GM18519 (cell line): ENCODE results near the gene ISL2.

Source experiments
- ATAC-seq: cut with Tn5 transposase; IDR thresholded peaks from one replicate; pipeline ENCODE4 v1.9.1; 2021; ENCODE audit warnings: mild to moderate bottlenecking, moderate library complexity; ENCODE audit not compliant: unreplicated experiment, low FRiP score

ISL2 gene

DNA sequence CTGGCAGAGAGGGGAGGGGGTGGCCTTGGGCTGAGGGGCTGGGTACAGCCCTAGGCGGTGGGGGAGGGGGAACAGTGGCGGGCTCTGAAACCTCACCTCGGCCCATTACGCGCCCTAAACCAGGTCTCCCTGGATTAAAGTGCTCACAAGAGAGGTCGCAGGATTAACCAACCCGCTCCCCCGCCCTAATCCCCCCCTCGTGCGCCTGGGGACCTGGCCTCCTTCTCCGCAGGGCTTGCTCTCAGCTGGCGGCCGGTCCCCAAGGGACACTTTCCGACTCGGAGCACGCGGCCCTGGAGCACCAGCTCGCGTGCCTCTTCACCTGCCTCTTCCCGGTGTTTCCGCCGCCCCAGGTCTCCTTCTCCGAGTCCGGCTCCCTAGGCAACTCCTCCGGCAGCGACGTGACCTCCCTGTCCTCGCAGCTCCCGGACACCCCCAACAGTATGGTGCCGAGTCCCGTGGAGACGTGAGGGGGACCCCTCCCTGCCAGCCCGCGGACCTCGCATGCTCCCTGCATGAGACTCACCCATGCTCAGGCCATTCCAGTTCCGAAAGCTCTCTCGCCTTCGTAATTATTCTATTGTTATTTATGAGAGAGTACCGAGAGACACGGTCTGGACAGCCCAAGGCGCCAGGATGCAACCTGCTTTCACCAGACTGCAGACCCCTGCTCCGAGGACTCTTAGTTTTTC, 4.9 kb downstream of the ISL2 start:
- ATAC-seq, result no peak

DNA sequence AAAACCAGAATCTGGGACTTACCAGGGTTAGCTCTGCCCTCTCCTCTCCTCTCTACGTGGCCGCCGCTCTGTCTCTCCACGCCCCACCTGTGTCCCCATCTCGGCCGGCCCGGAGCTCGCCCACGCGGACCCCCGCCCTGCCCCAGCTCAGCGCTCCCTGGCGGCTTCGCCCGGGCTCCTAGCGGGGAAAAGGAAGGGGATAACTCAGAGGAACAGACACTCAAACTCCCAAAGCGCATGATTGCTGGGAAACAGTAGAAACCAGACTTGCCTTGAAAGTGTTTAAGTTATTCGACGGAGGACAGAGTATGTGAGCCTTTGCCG, 5.4 kb downstream of the ISL2 start:
- no peak for ATAC-seq

DNA sequence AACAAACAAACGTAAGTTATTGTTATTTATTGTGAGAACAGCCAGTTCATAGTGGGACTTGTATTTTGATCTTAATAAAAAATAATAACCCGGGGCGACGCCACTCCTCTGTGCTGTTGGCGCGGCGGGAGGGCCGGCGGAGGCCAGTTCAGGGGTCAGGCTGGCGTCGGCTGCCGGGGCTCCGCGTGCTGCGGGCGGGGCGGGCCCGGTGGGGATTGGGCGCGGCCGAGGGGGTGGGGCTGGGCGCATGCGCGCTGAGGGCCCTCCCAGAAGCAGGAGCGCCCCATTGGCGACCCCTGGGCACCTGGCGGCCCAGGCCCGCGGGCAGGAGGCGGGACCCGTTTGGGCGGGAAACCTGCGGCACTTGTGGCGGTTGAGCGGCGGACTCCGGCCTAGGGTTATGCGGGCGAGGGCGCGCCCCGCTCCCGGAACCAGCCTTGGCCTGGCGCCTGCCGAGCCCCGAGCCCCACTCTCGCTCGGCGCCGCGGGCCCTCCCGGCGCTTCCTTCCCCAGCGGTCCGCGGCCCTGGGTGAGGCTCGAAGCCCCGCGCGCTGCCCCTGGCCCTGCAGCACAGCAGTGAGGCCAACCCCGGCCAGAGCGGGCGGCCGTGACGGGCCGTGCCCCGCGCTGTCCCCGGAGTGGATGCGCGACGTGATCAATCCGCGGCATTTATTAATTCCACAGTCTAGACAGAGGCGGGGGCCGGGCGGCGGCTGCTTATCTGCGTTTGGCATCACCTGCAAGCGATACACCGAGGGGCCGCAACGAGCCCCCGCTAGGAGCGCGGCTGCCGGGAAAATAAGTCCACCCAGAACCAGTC, 6.0 kb downstream of the ISL2 start:
- no peak for ATAC-seq

DNA sequence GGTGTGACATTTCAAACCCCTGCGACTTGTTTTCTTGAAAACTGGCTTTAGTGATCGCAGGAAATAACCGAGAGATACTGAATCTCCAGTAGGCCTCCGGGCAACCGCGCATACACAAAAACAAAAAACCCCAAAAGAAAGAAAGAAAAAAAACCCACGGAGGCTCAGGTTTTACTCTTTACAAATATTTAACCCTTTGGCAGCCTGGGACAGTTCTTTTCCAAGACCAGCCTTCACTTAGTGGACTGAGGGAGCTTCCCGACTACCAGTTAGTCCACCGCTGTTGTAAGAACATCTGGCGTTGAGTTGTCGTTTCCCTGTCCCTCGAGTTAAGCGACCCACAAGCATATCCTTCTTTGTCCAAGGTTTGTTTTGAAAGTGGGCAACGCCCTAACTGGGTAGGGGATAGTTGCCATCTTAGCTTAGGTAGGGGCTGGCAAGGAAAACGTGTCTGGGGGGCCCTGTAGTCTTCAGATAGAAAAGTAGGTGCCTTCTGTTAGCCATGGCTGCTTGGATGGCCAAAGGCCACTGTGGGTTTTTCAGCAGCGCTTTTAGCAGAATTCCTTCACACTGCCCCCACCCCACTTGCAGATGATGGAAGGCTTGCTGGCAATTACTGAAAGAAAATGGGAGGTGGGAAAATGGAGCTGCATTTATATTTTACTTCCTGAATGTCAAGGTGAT, 6.9 kb downstream of the ISL2 start:
- no peak for ATAC-seq

DNA sequence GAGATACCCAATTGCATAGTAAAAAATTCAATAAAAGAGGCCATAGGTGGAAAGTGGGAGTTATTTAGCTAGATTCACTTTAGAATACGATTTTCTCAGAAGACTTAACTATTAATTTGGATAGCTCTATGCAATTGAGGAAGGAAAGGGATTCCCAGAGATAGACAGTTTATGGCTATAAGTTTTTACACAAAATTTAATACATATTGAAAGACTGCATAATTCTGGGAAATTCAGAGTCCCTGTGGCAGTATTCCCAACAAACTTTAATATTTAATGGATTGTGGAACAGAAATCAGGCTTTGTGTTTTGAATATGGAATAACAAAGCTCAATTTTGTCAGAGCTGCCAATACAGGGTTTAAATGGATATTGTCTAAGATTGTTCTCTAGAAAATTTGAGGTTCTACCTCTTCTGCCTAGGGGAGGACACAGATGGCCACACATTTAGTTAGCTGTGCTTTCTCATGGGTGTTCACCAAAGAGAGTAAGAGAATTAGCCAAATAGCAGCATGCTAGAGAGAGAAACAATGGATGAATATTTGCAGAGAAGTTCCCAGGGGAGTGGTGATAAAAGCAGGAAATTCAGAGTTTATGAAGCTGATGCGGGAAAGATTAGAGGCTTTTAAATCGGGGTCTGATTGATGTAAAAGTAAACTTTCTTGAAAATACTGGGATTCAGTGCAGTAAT, 8.5 kb downstream of the ISL2 start:
- no peak for ATAC-seq

DNA sequence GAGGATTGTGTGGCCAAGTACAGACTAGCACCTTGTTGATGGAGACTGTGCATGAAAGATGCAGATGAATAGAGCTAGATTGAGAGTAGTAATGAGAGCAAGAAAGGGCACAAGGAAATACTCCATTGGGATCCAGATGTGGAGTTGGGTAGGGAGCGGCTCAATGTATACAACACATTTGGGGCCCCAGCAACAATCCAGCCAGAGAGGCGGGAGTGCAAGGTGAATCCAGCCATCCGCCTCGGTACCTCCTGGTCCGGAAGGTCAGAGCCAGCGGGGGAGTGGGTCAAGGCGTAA, 9.0 kb downstream of the ISL2 start:
- no peak for ATAC-seq

DNA sequence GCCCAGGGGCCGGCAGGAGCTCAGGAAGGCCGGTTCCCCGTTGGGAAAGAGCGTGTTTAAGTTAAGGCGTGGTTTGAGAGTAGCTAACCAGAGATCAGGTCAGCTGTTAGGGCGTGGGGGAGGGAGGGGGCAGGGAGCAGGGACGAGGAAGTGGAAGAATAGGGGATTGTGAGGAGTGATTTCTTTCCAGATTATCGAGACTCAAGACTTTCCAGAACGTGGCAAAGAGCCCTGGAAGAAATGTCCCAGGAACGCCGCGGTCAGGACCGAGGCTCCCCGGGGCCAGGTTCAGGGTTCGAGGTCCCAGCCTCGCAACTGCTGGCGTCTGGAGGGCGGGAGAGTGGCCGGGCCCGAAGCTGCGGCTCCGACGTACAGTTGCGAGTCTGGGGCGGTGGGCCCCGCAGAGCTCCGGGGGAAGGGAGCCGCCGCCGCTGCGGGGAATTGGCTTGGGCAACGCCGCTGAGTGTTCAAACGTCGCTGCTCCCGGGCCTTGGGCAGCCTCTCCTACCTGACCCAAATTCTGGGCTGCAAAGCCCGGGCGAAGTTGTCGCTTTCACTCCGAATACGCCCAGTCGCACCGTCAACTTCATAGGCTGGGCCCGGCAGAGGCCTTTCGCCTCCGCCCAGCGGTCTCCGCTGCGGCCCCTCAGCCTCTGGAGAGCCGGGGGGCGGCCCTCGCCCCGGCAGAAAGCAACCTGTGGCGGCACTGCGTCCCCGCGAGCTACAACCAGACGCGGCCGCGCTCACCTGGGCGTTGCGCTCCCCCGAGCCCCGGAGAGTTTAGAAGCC, 9.5 kb downstream of the ISL2 start:
- no peak for ATAC-seq

DNA sequence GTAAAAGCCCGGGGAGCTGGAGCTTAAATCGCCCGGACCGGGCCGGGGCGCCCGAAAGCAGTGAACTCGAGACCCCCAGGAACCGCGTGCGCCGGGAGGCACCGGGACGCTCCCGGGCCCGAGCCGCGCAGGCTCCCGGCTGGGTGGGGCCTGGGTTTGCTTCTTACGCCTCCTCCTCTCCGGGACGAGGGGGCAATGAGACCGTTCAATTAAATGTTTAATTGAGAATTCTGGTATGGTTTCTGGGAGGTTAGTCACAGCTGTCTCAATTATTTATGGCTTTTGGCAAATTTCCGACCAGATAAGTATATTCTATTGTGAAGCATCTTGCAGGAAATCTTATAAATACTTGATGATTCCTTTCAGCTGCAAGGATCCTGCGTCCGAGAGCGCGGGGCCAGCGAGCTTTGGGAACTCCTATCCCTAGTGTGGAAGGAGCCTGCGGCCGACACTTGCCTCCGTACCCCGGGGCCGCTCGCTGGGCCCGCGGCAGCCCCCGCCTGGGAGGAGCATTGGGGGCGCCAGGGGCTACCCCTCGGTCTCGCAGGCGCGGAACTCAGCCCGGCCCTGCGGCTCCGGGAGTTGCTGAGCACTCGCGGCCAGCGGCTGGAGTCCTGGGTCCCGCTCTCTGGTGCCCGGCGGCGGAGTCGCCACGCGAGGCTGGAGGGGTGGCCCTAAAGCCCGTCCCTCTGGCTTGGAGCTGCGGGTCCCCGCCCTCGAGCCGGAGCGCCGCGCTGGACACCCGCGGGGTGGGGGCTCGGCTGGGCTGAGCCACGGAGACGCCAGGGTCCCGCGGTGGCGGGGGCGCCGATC, 10.3 kb downstream of the ISL2 start:
- no peak for ATAC-seq

DNA sequence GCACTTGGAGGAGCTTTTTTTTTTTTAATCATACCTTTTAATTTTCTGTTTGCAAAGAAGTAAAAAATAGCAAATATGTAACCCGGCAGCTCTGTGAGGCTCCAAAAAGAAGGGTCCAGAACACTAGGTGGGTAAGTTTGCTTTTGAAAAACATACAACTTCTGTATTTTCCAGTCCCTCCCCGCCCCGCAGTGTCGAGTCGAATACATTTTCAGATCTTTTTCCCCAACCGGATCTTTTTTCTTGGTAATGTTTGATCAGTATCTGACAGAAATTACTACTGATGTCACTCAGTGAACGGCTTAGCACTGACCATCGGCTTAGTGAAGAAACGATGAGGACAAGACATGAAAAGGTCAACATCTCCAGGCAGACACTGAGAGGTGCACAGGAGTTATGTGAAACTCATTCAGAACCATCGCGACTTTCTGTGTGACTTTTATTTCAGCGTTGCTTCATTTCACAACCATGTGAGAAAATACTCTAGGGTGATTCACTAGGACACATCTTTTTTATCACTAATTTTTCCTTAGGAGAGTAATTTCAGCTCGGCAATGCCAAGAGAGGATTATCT, 11.0 kb downstream of the ISL2 start:
- no peak for ATAC-seq

DNA sequence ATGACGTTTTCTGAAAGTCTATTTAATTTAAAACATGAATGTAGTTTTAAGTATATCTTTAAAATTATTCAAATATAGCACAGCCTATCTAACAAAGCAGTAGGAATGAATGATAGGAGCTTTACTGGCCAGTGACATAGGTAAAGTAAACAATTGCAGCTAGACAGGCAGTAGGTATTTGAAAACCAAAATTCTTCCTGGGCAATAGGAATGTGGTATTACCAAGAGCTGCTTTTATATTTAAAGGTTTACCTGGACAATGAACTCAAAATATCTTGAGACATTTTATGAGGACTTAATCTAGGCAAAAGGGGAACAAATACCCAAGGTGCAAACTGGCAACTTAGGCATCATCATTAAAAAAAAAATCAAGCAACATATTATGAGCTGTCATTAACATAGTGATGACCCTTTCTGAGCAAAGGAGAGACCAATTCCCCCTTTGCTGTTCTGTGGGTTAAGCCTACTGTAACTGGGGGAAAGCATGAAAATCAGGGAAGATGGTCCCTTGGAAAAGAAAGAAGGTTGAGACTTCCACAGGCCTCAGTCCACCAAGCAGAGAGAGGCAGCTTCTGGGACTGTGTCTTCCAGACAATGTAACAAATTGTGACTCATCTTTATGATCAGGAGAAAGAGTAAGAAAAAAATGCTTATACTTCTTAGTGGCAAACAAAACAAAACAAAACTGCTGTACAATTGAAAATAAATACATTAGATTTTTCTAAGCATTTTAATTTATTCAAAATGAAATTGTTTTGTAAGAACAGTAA, 12.9 kb downstream of the ISL2 start:
- ATAC-seq, result no peak

DNA sequence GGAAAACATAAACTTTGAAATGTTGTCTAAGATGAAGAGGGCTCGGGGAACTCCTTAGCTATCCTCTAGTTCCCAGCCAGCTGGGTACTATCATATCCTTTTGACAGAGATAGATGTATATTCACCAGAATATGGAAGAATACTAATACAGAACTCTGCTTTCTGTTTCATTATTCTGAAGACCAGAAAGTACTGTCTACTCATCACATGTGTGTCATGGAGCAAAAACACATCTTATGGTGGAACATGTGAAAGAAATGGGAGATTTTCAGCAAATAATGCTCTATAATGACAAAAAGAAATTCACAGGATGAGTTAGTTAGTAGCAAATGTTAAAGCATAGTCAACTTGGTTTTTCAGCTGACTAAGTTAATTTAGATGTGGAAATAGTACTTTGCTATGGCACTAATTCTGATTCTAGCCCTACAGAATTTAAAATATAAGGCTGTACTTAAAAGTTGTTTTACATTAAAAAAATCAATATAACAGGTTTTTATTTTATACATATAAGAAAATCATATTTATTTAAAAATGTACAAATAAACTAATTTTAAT, 16.5 kb downstream of the ISL2 start:
- ATAC-seq, result no peak

DNA sequence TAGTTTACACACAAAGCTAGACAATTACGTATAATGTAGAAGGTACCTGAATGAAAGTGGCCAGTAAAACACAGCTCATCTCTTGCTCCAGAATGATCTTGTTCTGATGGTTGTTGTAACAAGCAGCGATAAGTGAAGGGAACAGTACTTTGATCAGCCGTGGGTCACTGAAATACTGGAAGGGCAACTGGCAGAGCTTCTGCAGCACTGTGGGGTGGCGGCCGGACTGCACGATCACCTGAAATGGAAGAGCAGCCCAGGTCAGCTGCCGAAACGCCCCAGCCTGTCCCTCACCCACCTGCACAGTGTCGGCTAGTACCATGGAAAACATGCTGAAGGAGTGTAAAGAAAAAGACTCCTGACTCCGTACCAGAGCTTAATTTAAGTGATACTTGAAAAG, 17.3 kb downstream of the ISL2 start:
- no peak for ATAC-seq

DNA sequence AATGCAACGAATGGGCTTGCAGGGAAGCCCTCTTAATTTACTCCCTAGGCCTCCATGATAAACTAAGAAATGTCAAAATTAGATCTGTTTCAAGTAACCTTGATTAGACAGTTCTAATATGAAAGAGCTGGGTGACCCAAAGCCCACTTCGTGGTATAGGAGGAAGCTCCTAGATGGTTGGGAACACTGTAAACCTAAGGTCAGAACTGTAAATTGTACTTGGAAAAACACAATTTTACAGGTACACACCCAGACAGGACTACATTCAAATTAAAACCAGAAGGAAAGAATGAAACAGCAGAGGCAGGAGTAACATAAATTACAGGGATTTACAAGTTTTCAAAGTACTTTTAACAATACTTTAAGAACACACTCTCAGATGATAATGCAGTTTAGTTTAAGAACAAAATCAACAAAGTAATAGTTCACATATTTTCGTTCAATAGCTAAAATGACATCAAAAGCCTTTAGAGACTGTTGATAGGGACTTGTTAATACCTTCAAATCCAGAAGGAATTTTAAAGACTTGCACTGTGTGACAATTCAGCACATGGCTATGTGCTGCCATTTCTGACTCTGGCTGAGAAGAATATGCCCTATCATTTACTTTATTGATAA, 18.4 kb downstream of the ISL2 start:
- no peak for ATAC-seq

DNA sequence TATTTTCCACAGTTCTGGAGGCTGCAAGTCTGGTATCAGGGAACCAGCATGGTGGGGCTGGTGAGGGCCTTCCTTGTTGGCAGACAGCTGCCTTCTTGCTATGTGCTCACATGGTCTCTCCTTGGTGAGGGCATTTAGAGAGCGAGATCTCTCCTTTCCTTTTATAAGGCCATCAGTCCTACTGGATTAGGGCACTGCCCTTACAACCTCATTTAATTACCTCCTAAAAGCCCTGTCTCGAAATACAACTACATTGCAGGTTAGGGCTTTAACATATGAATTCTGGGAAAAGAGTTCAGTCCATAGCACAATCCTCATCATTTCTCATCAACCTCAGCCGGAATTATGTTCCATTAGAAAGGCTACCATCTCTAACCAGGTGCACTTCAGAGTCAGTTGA, 21.9 kb downstream of the ISL2 start:
- ATAC-seq, result no peak

DNA sequence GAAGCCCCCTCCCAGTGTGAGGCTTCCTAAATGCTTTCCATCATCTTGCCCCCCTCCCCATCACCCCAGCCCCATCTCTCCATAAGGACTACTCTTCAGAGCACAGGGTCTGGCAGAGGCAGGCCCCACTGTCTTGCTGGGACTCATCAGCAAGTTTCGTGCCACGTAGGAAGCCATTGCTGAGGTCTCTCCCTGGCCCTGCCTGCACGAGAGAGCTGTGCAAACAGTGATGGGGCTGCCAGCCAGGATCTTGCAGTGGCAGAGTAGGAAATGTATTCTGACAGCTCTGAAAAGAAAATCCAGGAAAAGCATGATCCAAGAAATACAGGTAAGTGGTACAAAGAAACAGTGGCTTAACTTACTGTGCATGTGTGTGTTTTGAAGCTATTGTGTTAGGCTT, 22.6 kb downstream of the ISL2 start:
- ATAC-seq, result no peak

DNA sequence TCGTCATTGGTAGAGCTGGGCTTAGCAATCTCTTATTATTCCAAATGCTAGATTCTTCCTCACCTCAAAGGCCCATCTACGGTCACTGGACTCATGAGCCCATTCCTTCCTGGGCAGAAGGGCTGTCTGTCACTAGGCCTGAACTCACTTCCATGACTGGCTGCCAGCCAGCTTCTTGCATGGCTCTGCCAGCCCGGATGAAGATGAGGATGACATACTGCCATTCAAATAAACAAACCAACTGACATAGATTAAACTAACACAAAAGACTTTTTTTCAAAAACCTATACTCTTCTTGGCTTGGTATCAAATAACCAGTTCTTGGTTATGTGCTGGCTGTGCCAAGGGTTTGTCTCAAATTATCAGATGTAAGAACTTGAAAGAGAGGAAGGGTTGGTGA, 23.8 kb downstream of the ISL2 start:
- ATAC-seq, result no peak

DNA sequence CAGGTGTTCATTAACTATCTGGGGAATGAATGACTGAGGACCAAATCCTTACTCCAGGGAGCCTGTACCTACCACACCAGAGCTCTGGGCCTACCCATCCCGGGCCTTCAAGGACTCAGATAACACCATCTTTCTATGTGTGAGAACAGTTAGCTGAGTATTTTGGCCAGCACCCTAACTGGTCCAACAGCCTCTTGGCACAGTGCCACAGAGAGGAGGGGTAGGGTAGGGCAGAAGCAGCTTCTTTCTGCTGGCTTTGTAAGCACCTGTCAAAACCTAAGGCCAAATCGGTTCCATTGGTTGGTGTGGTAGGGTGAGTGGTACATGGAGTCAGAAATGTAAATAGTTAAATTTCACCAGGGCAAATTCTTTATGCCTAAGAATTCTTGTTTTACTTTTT, 26.7 kb downstream of the ISL2 start:
- ATAC-seq, result no peak

DNA sequence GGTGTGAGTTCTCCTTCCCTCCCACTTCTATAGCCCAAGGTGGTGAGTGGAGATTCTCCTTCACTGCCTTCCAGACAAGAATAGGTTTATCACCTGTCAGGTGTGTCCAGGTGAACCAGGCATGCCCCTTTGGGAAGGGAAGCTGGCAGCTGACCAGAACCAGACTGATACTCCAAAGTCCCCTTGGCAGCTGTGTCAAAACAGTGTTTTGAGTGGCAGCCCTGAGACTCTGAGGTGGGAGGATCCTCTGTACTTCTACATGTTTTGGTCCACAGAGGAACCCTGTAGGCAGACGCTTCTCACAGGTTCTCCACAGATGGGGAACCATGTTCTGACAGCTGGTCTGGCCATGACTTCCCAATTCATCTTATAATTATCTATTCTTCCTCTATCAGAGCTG, 30.1 kb downstream of the ISL2 start:
- ATAC-seq, result no peak
